ENCODE results near the gene DCAF8.
A peak's percentile ranks its signal among the peaks of the same experiment; 100 is the strongest.

Gene DCAF8

DNA sequence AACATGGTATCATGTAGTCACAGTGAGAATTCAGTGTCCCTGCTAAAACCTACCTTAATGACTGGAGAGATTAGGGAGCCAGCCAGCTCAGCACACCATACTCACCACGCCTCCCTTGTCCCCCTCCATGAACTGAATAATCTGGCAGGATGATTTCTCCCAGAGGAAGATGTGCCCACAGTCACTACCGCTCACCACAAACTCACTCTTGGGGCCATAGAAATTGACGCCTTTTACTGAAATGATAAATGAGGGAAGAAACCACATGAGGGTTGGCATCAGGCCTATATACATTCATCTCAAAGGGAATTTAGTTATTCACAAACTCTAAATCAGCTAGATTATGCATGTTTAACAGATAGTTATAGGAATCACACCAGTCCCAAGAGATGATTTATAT, 39.8 kb downstream of the DCAF8 start:
- DNase-seq: no peak

DNA sequence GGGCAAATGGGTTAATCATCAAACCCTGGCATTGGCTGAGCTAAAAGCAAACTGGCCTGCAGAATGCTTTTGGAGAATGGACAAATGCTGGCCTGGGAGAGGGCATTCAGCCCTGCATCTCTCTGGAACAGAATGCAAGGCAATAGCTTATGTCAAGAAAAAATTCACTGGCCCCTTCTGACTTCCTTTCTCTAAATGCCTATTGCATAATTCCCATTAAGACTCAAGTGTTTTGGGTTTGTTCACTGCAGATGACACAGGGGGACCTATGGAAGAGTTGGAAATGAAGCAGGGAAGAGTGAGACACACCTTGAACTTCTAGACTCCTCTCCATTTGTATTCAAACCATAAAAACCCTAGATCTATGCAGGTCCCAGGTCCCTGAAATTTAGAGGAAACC, 41.3 kb downstream of the DCAF8 start:
- no peak for DNase-seq

DNA sequence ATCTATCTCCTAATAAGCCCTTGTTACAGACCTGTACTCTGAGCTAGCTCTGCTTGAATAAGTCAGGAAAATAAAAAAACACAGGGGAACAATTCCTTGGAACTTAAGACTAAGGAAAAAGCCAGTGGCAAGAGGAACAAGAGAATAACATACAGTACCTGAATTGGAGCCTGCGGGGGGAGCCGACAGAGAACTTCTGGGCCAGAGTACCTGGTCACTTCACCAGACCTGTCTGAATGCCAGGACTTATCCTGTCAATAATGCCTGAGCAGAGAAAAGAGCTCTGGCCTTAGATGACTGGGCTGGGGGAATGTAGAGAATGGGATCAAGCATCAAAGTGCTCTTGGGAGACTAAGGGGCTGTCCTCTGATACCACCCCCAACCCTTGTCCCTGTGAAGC, 42.0 kb downstream of the DCAF8 start:
- DNase-seq: no peak

DNA sequence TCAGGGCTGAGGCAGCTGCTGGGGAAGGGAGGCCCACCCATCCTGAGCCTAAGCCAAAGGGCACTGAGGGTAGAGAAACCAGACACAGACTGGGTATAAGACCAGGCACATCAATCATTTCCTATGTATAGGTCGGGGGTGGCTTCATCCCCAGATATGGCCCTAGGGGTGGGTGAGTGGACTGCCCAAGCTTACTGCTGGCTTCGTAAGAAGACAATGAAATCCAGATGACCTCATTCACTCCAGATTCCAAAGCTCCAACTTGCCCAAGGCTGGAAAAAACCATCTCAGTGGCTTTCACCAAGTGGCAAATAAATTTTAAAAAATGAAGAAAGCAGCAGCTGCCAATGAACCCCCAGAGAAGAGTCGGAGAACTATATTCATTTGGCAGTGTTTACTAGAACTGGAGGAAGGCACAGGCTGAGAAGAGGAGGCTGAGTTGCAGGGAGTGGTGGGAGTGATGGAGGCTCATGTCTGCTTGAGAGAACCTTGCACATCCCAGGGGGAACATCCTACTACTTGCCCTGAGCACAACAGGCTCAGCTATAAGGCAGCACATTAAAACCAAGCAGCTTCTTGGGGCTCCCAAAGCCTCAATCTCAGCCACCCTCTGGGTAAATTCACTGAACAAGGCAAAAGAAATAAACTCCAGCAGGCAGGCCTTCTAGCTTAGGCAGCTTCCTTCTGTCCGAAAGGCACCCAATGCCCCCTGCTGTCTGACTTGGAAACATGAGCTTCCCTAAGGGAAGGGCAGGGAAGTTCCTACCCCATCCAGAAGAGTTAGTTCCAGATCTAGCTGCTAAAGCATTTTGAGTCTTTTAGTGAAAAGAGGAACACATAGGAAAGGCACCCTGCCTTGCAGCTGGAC, 43.1 kb downstream of the DCAF8 start:
- no peak for DNase-seq

DNA sequence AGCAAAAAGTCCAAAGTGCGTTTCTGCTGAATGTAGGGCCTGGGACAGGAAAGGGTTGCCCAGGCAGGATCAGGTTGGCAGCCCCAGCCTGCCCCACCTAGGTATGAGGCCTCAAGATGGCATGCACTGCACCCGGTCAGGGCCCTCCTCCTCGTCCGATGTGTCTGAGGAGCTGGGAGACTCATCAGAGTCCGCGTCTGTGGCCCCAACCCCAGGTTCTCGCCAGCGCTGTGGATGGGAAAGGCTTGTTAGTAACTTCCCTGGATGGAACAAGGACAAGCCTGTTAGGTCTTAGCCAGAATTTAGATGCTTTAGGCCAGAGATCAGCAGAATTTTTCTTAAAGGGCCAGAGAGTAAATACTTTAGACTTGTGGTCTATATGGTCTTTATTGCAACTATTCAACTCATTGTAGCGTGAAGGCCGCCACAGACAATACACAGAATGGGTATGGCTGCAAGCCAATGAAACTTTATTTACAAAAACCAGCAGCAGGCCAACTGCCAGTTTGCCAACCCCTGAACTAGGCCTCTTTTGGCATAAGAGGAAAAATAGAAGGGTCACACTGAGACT, 44.8 kb downstream of the DCAF8 start:
- DNase-seq: no peak

DNA sequence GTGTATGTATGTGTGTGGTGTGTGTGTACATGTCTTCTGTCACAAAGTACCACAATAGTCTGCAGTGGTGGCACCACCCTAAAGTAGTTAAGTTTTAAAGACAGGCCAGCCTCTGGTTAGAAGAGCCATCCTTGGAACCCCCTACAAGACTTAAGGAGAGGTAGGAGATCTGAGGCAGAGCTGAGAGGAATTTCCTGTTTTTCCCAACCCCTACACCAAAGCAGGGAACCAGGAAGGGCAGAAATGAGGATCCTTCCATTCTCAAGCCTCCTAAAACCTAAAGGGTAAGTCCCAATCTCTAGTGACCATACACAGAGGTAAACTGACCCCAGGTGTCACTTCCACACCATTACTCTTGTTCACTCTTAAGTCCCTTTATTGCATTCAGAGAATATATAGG, 46.0 kb downstream of the DCAF8 start:
- no peak for DNase-seq

DNA sequence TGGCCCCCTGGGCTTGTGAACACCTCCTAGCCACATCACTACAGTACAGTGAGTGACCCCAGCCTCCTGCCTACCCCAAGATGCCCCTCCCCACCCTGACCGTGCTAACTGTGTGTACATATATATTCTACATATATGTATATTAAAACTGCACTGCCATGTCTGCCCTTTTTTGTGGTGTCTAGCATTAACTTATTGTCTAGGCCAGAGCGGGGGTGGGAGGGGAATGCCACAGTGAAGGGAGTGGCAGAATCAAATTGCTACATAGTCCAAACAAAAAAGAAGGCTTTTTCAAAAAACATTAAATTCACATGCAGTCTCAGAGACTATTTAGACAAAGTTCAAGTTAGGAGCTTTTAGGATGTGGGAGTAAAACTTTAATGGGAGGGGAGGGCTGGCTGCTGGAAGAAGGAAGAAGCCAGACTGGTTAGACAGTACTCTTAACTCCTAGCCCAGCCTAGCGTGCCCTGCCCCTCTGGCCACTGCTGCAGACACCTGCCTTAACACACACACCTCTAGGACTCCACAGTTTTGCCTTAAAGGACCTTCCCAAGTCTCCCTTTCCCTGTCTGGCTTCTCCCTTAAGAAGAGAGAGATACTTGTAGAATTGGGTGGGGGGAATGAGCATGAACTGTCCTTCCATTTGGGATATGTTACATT, 47.7 kb downstream of the DCAF8 start:
- no peak for DNase-seq

DNA sequence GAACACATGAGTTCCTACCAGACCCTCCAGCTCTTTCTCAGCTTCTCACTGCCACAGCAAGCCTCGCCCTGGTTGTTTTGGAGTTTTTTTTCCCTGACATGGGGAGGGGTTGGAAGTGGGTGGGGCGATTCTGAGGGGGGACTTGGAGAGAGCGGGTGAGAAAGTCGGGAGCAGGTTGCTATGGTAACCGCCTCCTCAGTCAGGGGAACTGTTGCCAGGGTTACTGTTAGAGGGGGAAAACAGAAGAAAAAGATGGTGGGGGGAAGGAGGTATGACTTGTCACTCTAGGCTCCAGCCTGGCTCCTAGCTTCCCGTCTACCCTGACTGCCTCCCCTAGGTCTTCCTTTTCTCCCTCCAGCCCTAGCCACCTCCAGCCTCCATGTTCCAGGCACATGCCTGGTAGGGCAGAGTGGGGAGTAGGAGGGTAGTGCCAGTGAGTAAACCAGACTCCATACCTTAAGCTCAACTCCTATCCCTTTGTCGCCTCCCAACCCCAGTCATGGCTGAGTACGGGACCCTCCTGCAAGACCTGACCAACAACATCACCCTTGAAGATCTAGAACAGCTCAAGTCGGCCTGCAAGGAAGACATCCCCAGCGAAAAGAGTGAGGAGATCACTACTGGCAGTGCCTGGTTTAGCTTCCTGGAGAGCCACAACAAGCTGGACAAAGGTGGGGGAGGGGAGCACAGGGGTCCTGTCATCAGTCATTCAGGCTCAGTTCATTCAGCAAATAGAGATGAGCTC, 51.1 kb downstream of the DCAF8 start:
- no peak for DNase-seq

DNA sequence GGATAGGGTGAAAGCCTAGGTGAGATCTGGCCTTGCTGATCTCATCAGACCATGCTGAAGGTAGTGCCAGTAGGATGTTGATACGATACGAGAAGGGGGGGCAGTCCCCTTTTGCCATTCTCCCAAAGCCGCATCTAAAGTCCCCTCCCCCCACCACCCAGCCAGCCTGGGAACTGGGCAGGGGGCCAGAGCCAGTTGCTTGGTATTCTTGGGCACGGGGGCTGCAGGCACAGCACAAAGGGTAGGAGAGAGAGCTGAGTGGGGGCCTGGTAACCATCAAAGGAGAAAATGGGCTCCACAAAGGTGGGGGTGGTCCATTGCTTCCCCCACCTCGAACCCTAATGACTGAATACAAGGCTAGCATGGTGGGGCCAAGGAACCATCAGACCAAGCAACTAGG, 51.8 kb downstream of the DCAF8 start:
- no peak for DNase-seq

DNA sequence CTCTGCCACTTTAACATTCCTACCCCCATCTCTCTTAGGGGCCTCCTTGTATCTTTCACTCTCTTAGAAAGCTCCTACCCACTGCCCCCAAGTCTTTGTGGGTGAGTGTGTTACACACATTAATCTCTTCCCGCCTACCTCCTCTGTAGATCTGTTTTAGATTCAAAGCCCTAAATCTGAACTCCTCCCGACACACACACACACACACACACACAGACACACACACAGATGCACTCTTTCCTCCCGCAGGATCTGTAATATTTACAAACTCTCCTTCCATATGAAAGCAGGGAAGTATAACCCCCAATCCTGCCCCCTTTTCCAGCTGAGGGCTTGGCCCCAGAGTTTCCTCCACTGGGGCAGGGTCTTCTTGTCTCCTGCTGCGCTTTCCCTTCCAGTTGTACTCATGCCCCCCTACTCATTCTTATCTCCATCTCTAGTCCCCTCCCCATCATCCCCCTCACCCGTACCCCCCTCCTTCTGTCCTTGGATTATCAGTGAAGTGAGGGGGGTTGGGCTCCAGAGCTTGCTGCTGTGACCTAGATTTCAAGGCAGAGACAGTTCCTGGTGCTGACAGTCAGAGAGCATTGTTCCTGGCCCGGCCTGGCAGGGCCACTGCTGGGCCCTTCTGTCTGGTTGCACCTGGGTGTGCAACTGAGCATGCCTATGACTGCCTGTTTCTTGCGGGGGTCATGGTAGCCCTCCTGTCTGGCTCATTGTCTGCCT, 52.9 kb downstream of the DCAF8 start:
- DNase-seq: no peak

DNA sequence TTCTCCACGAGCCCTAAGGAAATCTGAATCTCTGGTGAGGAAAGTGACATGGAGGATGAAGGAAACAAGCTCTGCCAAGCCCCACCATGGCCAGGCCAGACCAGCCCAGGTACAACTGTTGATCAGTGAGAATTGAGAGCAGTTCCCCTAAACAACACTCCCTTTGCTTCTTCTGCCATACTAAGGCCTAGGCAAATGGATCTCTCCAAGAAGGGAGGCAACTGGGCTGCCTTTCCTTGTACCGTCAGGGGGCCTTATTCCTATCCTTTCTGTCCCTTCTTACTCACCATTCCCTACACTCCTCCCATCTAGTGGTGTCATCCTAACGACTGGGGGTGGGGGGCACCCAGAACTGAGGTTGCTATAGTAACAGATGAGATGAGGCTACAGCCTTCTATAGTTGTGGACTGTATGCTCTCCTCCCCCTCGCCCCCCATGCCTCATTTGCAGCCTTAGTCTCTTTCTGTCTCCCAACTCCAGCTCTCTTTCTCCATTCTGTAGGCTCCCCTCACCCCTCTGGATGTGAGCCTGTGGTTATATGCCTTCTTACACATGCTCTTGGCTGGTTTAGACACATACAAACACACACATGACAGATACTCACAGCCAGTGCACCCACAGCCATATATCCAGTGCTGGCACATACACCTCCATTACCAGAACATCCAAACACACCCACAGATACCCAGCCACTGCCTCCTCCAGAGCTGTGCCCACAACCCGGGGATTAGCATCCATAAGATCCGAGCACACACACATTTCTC, 53.6 kb downstream of the DCAF8 start:
- no peak for DNase-seq

DNA sequence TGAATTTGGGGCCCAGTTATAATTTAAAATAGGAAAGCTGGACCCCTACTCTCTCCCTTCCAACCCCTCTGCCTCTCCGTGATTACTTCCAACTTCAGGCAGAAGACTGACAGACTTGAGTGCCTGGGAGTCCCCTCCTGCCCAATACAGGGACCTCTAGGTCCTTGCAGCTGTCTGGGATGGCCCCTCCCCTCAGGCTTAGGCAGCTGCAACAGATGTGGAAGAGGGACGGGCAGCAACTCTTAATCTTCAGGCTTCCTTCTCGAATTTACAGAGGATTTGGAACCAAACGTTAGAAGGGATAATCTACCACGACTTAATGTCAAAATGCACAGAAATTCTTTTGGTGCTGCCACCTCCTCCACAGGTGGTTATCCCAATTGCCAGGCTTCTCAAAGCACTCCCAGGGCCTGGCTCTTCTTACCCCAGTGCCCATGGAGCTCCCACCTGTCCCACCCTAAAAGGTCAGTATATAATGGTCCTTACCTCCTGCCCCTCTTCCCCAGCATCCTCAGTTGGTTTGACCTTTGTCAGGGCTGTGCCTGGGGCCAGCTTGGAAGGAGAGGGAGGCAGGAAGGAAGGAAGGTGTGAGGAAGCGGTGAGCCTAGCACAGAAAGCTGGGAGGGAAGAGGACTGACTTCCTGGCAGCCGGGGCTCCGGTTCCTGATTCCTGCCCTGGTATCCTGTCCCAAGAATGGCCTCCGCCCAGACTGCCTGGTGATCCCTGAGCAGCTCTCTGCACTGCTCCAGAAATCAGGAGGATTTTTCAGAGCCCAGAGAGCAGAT, 54.4 kb downstream of the DCAF8 start:
- DNase-seq: no peak

DNA sequence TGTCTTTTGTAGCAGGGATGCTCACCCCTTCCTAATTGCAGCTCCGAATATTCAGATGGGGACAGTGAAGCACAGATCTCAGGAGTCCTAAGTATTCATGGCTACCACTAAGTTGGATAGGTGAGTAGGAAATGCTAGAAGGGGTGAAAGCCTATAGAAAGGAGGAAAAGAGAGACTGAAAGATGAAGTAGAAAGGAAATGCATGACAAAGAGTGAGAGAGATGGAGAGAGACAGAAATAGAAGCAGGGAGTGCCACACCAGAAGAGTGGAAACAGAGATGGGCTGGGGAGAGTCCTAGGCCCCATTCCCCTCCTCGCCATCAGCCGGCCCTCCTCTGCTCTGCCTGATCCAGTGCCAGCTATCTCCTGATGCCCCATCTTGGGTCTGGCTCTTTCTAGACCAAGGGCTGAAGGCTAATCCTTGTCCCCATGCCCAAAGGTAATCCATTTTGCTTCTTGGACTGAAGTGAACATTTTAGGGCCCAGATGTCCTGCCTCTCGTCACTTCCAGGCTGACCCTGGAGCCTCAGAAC, 55.2 kb downstream of the DCAF8 start:
- no peak for DNase-seq

DNA sequence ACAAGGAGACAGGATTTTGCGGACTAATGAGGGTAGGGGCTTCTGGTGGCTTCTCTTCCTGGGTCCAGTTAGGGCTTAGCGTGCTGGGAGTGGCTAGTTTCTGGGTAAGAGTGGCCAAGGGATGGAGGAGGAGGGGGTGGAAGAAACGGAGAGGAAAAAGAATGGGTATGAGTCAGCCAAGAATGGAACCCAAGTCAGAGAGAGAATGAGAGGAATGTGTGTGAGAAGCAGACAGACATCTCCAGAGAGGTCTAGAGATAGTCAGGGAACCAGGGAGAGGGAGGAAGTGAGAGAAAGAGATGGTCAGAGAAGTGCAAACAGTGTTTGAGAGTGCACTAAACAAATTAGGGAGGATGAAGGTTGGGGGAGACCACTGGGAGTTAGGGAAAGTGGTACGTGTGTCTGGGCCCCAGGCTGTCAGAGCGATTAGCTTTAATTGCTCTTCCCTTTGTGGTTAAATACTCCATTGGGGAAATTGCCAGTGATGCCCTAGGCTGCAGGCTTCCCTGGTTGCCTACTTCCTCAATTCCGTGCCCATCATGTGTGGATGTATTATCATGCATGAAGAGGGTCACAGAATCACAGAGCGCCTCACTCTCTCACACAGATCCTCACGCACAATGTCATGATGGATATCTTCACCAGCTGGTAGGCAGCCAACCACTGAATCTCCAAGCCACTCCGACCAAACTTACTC, 55.8 kb downstream of the DCAF8 start:
- DNase-seq: no peak

DNA sequence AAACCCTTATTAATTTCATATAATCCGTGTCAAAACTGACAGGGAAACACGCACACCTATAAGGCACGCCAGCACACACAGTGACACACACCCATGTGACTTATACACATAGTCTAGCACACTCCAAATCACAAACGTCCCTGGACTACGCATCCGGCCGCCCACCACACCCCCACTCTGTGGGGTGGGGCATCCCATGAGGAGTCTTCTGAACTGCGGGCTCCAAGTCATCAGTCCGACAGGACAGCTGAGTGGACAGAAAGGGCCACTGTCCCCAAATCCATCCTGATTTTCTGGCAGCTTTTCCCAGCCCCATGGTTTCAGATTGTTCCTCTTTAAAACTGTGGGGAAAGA, 56.3 kb downstream of the DCAF8 start:
- DNase-seq: no peak

DNA sequence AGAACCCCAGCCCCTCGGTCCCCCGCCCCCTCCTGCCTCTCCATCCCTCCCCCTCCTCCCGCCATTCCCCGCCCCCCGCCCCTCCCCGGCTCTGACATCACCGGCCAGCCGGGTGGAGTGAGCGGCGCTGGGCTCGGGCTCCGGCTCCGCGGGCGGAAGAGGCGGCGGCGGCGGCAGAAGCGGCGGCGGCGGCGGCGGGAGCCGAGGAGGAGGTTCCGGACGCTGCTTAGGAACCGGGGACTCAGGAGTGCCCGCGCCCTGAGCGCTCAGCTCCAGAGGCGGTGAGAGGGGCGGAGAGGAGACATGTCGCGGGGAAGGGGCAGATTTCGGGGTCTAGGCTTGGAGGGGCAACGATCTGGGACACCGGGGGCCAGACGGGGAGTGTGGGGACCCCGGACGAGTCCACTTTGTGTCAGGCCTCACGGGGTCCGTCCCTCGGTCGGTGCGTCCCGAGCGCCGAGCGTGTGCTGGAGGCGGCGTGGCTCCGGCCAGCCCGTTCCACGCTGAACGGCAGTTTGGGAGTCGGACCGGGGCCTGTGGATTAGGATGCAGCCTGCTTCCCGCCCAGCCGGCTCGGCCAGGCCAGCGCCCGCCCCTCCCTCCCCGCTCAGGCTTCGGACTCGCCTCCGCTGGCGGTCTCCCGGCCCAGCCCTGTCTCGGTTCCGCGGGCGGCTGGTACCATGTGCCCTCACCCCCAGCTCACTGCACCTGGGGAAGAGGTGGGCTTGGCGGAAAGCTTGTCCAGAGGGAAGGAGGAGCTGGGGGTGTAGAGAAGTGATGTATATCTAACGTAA, 56.9 kb downstream of the DCAF8 start, which contains the start of gene PEA15:
TSS of gene PEA15 (plus strand) at position 143 of the 794 bp plus-strand sequence. CDS start 6,161 bp downstream, outside the sequence.
- DNase-seq: peak; percentile 27 to 52

DNA sequence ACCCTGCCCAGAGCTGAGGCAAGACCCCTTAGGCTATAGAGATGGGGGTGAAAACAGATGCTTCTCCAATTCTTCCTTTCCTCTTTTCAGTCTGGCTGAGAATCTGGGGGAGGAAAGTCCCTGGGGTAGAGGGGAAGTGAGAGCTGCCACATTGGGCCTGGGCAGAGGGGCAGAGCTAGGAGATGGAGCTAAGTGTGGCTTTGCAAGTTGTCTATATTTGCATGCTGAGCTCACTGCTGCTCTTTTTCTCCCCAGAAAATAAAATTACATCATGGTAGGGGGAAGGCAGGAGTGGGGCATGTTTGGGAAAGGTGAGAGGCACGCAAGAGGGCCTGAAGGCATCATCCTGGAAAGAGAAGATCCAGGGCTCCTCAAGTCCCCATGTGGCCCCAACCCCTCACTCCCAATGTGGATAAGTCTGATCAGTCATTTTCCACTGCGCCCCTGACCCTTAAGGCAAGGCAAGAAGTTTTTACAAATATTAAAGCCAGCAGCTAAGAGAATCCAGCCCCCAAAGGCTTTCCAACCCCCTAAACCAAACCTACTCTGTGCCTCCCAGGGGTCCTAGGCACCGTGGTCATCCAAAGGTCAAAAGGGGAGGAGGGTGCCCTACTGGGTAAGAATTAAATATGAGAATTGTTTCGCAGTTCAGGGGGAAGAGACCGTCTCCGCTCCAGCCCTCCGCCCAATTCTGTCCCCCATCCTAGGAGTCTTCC, 57.7 kb downstream of the DCAF8 start:
- DNase-seq: peak; percentile 52 to 55

DNA sequence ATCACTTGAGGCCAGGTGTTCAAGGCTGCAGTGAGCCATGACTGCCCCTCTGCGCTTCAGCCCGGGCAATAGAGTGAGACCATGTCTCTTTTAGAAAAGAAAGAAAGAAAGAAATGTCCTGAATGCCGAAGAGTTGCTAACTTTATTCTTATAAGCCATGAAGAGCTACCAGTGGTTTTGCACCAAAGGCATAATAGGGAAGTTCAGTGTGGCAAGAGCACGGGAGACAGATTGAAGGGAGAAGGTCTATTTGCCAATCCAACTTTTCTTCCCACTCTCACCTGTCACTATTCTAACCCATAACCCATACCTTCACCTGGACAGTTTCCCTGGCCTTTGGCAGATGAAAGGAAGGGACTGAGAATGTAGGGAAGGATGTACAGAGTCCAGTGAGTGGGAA, 61.6 kb downstream of the DCAF8 start:
- no peak for DNase-seq

DNA sequence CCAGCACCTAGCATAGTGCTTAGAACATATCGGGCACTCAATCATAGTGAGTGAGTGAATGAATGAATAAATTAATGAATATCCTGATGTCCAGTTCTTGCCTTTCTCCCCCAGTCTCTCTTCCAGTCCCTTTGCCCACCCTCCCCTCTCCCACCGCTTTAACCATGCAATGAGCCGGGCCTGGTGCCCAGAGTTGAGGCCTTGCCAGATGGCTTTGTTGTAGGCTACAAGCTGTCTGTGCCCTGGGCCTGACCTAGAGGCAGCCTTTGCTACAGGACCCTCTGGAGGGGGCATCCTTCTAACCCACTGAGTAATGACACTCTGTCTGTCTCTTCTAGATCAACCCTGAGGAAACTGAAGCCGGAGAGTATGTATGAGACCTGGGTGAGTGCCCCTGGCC, 65.1 kb downstream of the DCAF8 start:
- no peak for DNase-seq
